ENCODE measurements around the gene RAB15.

GRCh38 chr14:64952598-64953309, 19.4 kb downstream of the RAB15 start:
- TF ChIP-seq, protein P1, sequence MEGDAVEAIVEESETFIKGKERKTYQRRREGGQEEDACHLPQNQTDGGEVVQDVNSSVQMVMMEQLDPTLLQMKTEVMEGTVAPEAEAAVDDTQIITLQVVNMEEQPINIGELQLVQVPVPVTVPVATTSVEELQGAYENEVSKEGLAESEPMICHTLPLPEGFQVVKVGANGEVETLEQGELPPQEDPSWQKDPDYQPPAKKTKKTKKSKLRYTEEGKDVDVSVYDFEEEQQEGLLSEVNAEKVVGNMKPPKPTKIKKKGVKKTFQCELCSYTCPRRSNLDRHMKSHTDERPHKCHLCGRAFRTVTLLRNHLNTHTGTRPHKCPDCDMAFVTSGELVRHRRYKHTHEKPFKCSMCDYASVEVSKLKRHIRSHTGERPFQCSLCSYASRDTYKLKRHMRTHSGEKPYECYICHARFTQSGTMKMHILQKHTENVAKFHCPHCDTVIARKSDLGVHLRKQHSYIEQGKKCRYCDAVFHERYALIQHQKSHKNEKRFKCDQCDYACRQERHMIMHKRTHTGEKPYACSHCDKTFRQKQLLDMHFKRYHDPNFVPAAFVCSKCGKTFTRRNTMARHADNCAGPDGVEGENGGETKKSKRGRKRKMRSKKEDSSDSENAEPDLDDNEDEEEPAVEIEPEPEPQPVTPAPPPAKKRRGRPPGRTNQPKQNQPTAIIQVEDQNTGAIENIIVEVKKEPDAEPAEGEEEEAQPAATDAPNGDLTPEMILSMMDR (IDR thresholded peaks at IDR 0.05) = no peak
- no peak for TF ChIP-seq POLR2A (IDR thresholded peaks at IDR 0.05)
